Measurements from ENCODE around the gene SMAD9. TPM values are rescaled to one million over a fixed set of nuclear protein-coding genes. Genes with fewer than 3 reads are reported as not detected.

SMAD9 gene
- total and polyA plus RNA-seq, 8 donors: 9.2 to 33.0 (median 26.9) TPM

DNA sequence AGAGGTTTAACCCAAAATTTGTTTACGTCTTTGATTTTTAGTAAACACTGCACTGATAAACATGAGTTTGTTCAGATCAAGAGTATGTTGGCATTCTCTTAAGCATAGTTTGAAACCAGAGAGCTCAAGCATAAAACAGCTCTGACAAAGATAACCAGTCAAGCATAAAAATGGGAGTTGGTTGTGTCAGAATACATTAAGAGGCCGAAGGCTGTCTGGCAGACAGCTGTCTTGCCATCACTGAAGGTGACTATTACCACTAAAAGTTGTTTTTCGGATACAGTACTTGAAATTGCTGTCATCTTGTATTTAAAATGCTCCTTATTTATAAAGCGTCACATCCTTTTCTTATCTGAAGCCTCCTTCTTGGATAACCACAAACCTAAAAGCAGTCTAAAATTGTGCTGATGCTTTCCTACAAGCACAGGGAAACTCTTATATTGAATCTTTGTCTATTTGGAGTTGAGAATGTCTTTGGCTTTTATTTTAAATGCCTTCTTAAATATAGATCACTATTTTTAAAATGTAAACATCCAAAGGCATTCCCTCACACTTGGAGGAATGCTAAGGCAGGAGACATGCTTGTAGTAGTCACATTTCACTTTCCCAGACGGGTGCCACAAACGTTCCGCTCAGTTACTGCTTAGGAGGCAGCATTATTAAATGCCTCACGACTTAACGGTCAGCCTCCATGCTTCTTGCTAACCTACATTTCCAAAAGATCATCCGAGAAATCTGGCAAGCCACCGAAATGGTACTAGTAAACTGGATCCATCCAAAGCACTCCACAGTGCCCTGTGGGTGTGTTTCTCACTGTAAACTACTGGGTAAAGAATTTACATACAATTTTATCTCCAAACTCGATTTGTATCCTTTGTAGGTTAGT, 1.5 kb downstream of the SMAD9 start:
- H3K4me3 ChIP-seq: peak overlapping the region; percentile 44 to 49
- intact Hi-C loops (cut with DNase I): no loop called here
- H3K4me1 ChIP-seq: peaks cover 0 to 4% of the 10 kb centered on the region in 2 donors
- DNase-seq (peak in 1 of 4 donors; percentile 35), ATAC-seq (peak; percentile 32)
- TF ChIP-seq, protein P1, sequence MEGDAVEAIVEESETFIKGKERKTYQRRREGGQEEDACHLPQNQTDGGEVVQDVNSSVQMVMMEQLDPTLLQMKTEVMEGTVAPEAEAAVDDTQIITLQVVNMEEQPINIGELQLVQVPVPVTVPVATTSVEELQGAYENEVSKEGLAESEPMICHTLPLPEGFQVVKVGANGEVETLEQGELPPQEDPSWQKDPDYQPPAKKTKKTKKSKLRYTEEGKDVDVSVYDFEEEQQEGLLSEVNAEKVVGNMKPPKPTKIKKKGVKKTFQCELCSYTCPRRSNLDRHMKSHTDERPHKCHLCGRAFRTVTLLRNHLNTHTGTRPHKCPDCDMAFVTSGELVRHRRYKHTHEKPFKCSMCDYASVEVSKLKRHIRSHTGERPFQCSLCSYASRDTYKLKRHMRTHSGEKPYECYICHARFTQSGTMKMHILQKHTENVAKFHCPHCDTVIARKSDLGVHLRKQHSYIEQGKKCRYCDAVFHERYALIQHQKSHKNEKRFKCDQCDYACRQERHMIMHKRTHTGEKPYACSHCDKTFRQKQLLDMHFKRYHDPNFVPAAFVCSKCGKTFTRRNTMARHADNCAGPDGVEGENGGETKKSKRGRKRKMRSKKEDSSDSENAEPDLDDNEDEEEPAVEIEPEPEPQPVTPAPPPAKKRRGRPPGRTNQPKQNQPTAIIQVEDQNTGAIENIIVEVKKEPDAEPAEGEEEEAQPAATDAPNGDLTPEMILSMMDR (IDR thresholded peaks at IDR 0.05): no peak
- H3K36me3 ChIP-seq: no peaks in the 10 kb centered on the region
- peaks cover 0 to 52% of the 10 kb centered on the region in 2 donors for H3K27me3 ChIP-seq
- H3K27ac ChIP-seq: peak overlapping the region; percentile 58 to 61
- no peaks in the 10 kb centered on the region for H3K9me3 ChIP-seq

DNA sequence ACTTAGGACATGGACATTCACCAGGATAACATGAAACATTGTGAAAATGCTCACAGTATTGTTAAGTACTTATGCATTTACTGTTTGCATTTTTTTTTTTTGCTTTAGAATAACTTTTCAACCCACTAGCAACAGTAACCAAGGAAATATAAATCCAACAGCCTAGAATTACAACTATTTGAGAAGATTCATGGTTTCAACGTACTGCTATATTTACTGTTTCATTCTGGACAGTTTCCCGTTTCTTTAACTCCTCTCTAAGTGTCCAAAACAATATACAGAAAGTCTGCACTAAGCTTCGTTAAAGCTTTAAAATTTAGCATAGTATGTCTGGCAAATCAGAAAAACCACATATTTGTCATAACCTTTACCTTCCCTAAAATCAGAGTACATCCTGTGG, 2.7 kb downstream of the SMAD9 start:
- intact Hi-C loops (cut with DNase I): no loop called here
- H3K9me3 ChIP-seq: no peaks in the 10 kb centered on the region
- no peak overlapping the region for H3K27ac ChIP-seq
- TF ChIP-seq, protein P1 (IDR thresholded peaks at IDR 0.05): no peak
- H3K4me1 ChIP-seq: peaks cover 0 to 4% of the 10 kb centered on the region in 2 donors
- DNase-seq (no peak), ATAC-seq (no peak)
- no peak overlapping the region for H3K4me3 ChIP-seq
- peaks cover 0 to 52% of the 10 kb centered on the region in 2 donors for H3K27me3 ChIP-seq
- no peaks in the 10 kb centered on the region for H3K36me3 ChIP-seq

DNA sequence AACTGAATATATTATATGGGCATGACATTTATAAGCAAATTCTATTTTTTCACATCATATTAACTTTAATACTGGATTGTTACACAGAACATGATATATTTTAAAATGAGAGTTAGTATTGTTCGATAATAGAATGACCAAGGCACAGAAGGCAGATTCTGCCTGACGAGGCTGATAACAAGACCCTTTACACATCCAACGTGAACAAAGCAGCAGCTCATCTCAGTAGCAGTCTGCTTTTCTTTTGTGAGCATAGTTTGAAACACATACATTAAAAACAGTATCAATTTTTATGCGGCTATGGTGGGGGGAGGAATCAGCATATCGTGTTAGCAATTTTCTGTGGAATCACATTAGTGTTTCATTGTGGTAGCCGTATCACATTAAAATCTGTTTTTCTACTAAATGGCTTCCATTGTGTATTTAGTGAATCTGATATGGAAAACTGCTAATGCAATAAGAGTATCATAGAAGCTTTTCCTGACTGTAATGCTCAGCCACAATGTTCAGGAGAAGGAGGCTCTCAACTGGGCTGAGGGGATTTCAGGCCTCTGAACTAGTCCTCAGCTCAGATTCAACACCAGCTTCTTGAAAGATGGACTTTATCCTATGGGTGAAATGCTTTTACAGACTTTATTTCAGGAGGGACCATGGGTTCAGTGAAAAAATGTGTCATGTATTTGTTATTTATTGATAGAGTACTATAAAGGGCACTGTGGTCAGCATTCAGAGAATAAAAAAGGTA, 4.0 kb downstream of the SMAD9 start:
- Histone ChIP-seq H3K36me3 (no peaks in the 10 kb centered on the region), H3K4me3 (no peak overlapping the region), H3K9me3 (no peaks in the 10 kb centered on the region), H3K4me1 (peaks cover 0 to 4% of the 10 kb centered on the region in 2 donors), H3K27ac (no peak overlapping the region), H3K27me3 (peaks cover 0 to 49% of the 10 kb centered on the region in 2 donors)
- TF ChIP-seq, protein P1 (IDR thresholded peaks at IDR 0.05): no peak
- DNase-seq: no peak
- ATAC-seq: no peak
- intact Hi-C loops (cut with DNase I): no loop called here

DNA sequence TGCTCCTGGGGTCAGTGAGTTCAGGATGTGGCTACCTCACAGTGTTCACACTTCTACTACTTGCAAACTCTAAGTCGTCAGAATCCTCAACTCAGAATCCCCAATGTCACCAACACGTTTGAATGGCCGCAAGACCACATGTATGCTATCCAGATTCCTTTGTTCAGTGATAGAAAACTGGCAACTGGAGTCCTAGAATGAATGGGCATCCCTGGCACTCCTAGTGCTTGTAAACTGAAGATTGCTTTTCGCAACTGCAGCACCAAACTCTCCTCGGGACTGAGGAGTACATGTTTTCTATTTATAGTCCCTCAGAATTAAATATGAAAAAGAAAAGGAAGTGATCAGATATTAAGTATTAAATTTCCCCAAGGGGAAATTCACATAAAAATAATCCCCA, 4.9 kb downstream of the SMAD9 start:
- DNase-seq (no peak), ATAC-seq (no peak)
- Histone ChIP-seq H3K36me3 (no peaks in the 10 kb centered on the region), H3K27ac (no peak overlapping the region), H3K27me3 (peaks cover 0 to 40% of the 10 kb centered on the region in 2 donors), H3K4me3 (no peak overlapping the region), H3K9me3 (no peaks in the 10 kb centered on the region), H3K4me1 (peaks cover 0 to 4% of the 10 kb centered on the region in 2 donors)
- TF ChIP-seq, protein P1 (IDR thresholded peaks at IDR 0.05): no peak
- intact Hi-C loops (cut with DNase I): no loop called here

DNA sequence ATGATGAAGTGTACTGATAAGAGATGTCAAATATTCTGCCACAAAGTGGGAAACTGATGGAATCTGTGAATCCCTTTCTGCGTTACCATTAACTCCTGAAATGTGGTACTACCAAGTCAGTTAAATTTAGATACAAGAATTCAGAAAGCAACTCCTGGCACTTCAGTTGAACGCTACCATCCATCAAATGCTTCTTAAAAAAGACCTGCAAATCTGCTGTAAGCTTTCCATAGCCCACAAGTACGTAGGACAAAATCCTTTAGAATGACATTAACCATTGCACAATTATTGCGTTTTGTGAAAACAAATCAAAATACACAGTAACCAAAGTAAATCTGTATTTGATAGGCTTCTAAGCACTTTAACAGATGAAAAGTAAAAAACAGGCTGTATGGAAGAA, 5.4 kb downstream of the SMAD9 start:
- H3K27me3 ChIP-seq: peaks cover 0 to 37% of the 10 kb centered on the region in 2 donors
- ATAC-seq: no peak
- H3K36me3 ChIP-seq: no peaks in the 10 kb centered on the region

More for the DNA sequence above, 5.4 kb downstream of the SMAD9 start:
- intact Hi-C loops (cut with DNase I): no loop called here
- H3K4me1 ChIP-seq: peaks cover 0 to 4% of the 10 kb centered on the region in 2 donors
- H3K27ac ChIP-seq: no peak overlapping the region
- TF ChIP-seq, protein P1 (IDR thresholded peaks at IDR 0.05): no peak
- DNase-seq: no peak
- H3K4me3 ChIP-seq: no peak overlapping the region
- H3K9me3 ChIP-seq: no peaks in the 10 kb centered on the region

All from left lung (tissue), 10 donors.